ENCODE results near the gene ALOXE3.

Gene ALOXE3

GRCh38 chr17:8158267-8159031, 40.1 kb upstream of the ALOXE3 start:
- Histone ChIP-seq H3K4me2 (ENCODE audit: low read length) (peak overlapping the region; percentile 14; the same call in 1 of the 2 replicates), H3K9me2 (ENCODE audit: low read depth, low read length) (no peaks in the 10 kb centered on the region), H3K4me3 (ENCODE audit: low read depth, low read length, poor library complexity, severe bottlenecking) (no peak overlapping the region), H3K9ac (ENCODE audit: low read length) (no peak overlapping the region), H3K36me3 (ENCODE audit: insufficient read depth, low read length) (peaks cover 27% of the 10 kb centered on the region), H4K20me1 (ENCODE audit: insufficient read depth, low read length) (no peaks in the 10 kb centered on the region), H3K9me3 (ENCODE audit: low read length) (no peaks in the 10 kb centered on the region), H2AFZ (ENCODE audit: low read length) (no peak overlapping the region), H3F3A (ENCODE audit: insufficient read depth, low read length) (no peaks in the 10 kb centered on the region), H3K4me1 (ENCODE audit: insufficient read depth, low read length, severe bottlenecking) (peaks cover 59% of the 10 kb centered on the region), H3K27ac (ENCODE audit: low read depth, low read length, poor library complexity, severe bottlenecking) (peak overlapping the region; percentile 62), H3K79me2 (ENCODE audit: insufficient read depth, low read length) (peaks cover 9% of the 10 kb centered on the region; the same call in 1 of the 2 replicates), H3K27me3 (ENCODE audit: insufficient read depth, low read length) (no peaks in the 10 kb centered on the region)
- peak; percentile 75 for TF ChIP-seq CTCF (IDR thresholded peaks at IDR 0.05; ENCODE audit: low read length)
- TF ChIP-seq EZH2 (IDR thresholded peaks at IDR 0.05; ENCODE audit: borderline replicate concordance, low read length), result no peak

DNA sequence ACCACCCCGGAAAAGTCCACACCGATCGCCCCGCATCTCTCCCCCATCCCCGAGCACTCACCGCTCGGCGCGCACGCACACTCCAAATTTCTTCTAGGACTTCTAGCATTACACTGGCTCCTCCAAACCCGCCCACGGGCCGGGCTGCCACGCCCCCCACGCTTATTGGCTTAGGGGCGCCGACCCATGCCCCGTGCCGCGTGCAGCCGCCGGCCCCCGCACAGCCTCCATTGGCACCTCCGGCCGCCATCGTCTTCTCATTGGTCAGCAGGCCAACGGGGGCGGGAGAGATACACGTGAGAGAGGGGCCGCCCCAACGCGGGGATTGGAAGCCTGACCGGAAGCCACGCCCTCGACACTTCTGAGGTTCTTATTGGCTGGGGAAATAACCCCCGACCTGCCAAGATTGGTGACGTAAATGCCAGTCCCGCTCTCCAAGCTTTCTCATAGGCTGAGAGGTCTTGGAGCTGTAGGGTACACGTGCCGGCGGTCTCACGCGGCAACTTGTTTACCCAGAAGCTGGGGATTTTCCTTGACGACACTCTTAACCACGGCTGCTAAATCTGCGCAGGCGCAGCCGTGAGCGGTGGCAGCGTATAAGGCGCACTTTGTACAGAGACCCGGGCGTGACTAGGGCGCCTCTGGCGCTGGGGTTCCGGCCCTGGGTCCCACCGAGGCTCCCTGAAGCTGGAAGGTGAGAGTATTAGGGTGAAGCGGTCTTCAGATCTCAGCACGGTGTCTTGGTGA, 38.1 kb upstream of the ALOXE3 start:
- H3K4me1 ChIP-seq (ENCODE audit: insufficient read depth, low read length, severe bottlenecking), result peaks cover 65% of the 10 kb centered on the region
- no peaks in the 10 kb centered on the region for H3K9me2 ChIP-seq (ENCODE audit: low read depth, low read length)
- no peaks in the 10 kb centered on the region for H4K20me1 ChIP-seq (ENCODE audit: insufficient read depth, low read length)
- no peak overlapping the region for H2AFZ ChIP-seq (ENCODE audit: low read length)
- H3K79me2 ChIP-seq (ENCODE audit: insufficient read depth, low read length), result no peaks in the 10 kb centered on the region
- H3K36me3 ChIP-seq (ENCODE audit: insufficient read depth, low read length), result peaks cover 23% of the 10 kb centered on the region
- H3K9ac ChIP-seq (ENCODE audit: low read length), result peak overlapping the region; percentile 71
- H3K4me3 ChIP-seq (ENCODE audit: low read depth, low read length, poor library complexity, severe bottlenecking), result peak overlapping the region; percentile 69
- H3K4me2 ChIP-seq (ENCODE audit: low read length), result peak overlapping the region; percentile 84
- TF ChIP-seq CTCF (IDR thresholded peaks at IDR 0.05; ENCODE audit: low read length) (no peak; the same call in 1 of the 2 replicates), EZH2 (IDR thresholded peaks at IDR 0.05; ENCODE audit: borderline replicate concordance, low read length) (no peak)
- H3K27me3 ChIP-seq (ENCODE audit: insufficient read depth, low read length), result no peaks in the 10 kb centered on the region
- no peaks in the 10 kb centered on the region for H3F3A ChIP-seq (ENCODE audit: insufficient read depth, low read length)
- H3K9me3 ChIP-seq (ENCODE audit: low read length), result no peaks in the 10 kb centered on the region
- H3K27ac ChIP-seq (ENCODE audit: low read depth, low read length, poor library complexity, severe bottlenecking), result peak overlapping the region; percentile 90

- H4K20me1 ChIP-seq (ENCODE audit: insufficient read depth, low read length), result no peaks in the 10 kb centered on the region
These were observed 37.6 kb upstream of the ALOXE3 start for GRCh38 chr17:8155996-8156245.

More at GRCh38 chr17:8155996-8156245, 37.6 kb upstream of the ALOXE3 start:
- H3K27ac ChIP-seq (ENCODE audit: low read depth, low read length, poor library complexity, severe bottlenecking), result peak overlapping the region; percentile 63
- no peaks in the 10 kb centered on the region for H3K9me3 ChIP-seq (ENCODE audit: low read length)
- H3K36me3 ChIP-seq (ENCODE audit: insufficient read depth, low read length), result peaks cover 18% of the 10 kb centered on the region
- peaks cover 63% of the 10 kb centered on the region for H3K4me1 ChIP-seq (ENCODE audit: insufficient read depth, low read length, severe bottlenecking)
- no peaks in the 10 kb centered on the region for H3K27me3 ChIP-seq (ENCODE audit: insufficient read depth, low read length)
- H3F3A ChIP-seq (ENCODE audit: insufficient read depth, low read length), result no peaks in the 10 kb centered on the region
- TF ChIP-seq EZH2 (IDR thresholded peaks at IDR 0.05; ENCODE audit: borderline replicate concordance, low read length) (no peak), CTCF (IDR thresholded peaks at IDR 0.05; ENCODE audit: low read length) (no peak)
- H3K9me2 ChIP-seq (ENCODE audit: low read depth, low read length), result no peaks in the 10 kb centered on the region
- H3K79me2 ChIP-seq (ENCODE audit: insufficient read depth, low read length), result no peaks in the 10 kb centered on the region
- H3K4me2 ChIP-seq (ENCODE audit: low read length), result peak overlapping the region; percentile 84
- H3K4me3 ChIP-seq (ENCODE audit: low read depth, low read length, poor library complexity, severe bottlenecking), result peak overlapping the region; percentile 69
- no peak overlapping the region for H2AFZ ChIP-seq (ENCODE audit: low read length)
- H3K9ac ChIP-seq (ENCODE audit: low read length), result peak overlapping the region; percentile 64
